GM21619 (cell line): Measurements from ENCODE around the gene SYT1.
"Not testable (repeated sequence)": the region's sequence is repeated elsewhere in the genome, so short reads cannot be mapped to it uniquely, and the experiment has no call there.

Experiments used
- ATAC-seq: cut with Tn5 transposase; IDR thresholded peaks from one replicate; pipeline ENCODE4 v1.9.1; 2021; ENCODE audit not compliant: unreplicated experiment

SYT1 gene

DNA sequence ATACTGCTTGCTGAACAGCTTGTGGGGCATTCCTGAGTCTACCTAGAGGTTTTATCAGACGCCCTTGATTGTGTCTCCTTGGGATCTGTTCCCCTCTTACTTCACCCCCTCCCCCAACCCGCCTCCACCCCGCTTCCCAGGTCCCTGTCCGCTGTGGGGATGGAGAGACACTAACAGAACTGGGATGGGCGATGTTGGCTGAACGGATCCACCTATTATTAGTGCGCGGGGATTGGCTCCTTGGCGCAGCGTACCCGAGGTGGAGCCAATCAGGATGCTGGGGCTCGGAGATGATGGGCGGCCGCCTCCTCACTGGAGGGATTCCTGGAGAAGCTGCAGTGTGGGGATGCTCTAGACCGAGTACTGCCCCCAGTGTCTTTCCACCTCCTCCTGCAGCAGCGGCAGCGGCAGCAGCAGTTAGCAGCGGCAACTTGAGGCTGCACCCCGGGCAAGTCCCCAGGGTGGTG lies at the start of gene SYT1:
TSS of gene SYT1 (plus strand) at position 372 of the 467 bp plus-strand sequence.
- ATAC-seq = no peak

DNA sequence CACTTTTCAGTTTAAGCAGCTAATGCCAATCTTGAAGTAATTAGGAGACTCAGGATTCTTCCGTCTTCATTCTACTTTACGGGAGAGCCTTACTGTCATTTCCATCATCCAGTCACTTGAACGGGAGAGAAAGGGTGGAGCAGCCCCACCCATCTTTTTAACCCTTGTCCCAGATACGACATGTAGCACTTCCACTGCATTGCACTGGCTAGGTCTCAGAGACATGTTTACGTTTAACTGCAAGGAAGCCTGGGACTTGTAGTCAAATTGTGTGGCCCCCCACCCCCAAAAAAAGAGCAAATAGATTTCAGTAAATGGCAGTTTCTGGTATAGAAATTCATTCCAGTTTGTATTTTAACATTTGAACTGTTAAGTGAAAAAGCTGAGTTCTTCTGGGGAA lies 46.1 kb upstream of the SYT1 start:
- ATAC-seq = no peak

DNA sequence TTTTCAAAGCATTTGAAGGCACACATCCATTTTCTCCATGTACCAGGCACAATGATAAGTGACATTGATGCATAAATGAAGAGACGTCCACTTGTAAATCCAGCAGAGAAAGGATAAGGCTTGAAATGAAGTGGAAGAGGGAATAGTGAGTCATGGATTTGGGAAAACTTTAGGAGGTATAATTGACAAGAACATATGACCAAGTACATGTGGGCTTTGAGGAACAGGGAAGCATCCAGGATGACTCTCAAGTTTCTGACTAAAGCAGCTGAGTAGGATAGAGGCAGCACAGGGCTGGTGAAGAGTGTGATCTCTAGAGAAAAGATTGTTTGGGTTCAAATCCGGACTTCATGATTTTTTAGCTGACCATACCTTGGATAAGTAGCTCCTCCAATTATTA lies 43.6 kb upstream of the SYT1 start:
- no peak for ATAC-seq

DNA sequence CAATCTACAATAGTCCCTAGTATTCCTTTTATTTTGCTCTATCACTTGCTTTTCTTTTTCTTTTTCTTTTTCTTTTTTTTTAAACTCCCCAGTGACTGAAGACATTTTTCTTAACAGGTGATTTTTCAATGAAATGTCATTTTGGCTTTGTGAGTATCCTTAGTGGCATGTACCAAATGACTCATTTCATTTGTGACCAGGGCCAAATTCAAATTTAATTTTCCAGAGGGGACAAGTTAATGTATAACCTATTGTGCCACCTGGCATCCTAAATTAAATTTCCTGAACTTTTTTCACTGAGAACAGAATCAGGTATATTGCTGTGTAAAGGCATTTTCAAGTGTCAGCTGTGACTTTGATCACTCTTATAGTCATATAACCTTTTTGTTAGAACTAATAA lies 39.7 kb upstream of the SYT1 start:
- ATAC-seq = no peak

DNA sequence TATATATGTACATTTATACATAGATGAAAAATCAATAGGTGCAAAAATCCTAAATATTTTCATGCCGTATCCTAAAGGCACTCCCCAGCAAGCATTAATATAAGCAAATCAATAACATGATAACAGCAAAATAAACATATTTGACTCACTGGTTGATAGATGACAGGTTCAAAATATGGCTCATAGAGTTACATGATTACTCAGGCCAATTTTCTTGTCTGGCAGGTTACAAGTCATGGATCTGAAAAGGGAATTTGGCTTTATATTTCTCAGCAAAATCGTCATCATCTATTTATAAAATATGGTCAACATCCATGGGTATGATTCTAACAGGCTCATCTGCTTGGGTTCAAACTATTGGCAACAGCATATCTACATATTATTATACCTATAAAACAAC lies 34.9 kb upstream of the SYT1 start:
- ATAC-seq = no peak

DNA sequence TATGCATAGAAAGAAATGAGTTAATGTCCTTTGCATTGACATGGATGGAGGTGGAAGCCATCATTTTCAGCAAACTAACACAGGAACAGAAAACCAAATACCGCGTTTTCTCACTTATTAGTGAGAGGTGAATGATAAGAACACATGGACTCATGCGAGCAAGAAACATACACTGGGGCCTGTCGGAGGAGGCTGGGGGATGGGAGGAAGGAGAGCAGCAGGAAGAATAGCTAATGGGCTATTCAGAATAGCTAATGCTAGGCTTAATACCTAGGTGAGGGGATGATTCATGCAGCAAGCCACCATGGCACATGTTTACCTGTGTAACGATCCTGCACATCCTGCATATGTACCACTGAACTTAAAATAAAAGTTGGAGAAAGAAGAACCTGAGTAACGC lies 29.1 kb upstream of the SYT1 start:
- no peak for ATAC-seq

DNA sequence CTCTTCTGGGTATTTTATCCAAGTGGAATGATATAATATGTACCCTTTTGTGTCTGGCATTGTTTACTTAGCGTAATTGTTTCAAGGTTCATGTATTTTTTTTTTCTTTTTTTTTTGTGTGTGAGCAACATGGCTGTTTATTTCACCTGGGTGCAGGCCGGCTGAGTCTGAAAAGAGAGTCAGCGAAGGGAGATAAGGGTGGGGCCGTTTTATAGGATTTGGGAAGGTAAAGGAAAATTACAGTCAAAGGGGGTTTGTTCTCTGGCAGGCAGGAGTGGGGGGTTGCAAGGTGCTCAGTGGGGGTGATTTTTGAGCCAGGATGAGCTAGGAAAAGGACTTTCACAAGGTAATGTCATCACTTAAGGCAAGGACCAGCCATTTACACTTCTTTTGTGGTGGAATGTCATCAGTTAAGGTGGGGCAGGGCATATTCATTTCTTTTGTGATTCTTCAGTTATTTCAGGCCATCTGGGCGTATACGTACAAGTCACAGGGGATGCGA lies 24.0 kb upstream of the SYT1 start:
- not testable (repeated sequence) for ATAC-seq

DNA sequence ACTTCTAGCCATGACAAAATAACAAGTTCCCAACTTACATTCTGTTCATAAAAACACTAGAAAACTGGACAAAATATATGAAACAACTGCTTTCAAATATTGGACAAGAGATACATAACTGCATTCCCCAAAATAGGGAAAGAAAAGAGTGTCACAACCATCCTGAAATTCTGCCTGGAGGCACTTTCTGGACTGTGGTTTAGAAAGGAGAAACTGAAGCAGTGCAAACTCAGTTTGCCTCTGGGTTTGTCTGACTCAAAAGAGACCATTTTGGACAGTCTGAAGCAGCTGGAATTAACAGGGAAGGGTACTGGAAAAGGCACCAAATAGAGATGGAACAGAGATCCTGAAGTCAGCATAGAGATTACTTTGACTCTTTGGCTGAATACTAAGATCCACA lies 11.3 kb upstream of the SYT1 start:
- no peak for ATAC-seq

DNA sequence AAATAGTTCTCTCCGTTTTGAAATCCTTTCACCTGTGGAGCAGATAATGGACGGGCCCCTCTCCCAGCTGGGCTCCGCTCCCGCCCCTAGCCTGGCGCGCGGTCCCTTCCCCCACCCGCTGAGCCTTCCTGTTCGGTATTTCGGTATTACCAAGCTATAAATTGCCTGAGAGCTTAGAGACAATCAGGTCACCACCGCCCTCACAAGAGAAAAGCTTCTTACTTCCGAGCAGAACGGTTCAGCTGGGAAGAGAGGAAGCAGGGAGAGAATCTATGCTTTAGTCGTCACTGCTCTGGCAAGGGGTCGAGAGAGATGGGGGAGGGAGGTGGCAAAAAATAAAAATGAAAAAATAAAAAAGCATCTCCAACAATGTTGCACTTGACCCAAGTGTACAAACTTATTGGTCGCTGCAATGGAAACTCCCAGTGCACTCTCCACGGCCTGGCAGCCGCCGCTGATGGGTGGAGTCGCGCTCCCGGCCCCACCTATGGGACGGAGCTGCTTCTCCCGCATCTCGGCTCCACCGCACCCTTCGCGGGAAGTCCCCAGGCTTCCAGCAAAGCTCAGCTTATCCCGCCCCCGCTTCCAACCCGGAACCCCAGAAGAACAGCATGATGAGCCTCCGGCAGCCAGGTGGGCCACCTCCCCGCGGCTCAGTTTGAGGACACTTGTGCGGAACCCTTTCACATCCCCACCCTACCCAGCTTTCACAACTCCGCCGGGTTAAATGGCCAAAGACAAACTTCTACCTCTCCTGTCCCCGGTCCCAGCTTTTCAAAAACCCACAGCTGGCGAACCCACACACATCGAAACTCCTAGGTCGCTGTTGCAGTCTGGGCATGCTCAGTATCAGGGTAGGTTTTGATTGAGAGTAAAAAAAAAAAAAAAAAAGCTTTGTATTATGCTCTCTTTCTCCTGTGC lies 832 bp upstream of the SYT1 start:
- ATAC-seq = peak; percentile 44

DNA sequence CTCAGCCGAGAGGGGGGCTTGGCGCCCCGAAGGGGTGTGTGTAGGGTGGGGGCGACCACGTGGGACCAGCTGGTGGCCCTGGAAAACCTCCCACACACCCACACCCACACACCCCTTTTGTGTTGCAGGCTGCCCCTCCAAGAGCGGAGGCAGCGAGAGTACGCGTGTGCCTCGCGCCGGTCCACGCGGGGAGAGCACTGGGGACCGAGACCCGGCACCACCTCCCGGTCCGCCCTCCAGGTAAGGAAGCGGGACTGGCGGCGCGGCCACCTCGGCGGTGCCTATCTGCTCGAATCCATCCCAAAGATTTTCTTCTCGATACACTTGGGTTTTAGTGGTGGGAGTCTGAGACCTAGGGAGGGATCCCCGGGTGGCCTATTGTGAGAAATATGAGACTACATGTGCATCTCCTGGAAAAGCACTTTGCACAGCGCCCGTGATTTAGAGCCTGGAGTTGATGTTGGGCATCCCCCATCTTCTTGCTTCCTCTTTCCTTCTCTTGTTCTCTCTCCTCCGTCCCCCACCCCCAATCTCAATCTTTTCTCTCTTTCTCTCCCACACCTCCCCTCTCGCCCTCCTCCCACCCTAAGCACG lies 393 bp downstream of the SYT1 start:
- ATAC-seq = no peak

DNA sequence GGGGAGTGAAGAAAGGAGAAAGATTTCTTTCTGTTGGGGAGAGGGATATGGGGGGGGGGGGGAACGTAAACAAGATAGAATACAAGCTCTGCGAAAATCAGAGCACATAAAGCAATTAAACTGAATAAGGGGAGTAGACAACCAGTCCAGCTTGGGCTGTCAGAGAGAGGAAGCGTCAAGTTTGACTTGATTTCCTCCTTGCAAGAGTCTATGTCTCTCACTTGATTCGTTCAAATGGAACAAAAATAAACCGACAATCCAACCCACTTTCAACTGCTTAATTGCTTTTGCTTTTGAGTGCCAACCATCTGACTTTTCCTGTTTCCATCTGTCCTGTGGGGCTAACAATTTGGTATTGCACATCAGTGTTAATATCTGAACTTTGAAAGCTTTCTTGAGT lies 942 bp downstream of the SYT1 start:
- no peak for ATAC-seq

DNA sequence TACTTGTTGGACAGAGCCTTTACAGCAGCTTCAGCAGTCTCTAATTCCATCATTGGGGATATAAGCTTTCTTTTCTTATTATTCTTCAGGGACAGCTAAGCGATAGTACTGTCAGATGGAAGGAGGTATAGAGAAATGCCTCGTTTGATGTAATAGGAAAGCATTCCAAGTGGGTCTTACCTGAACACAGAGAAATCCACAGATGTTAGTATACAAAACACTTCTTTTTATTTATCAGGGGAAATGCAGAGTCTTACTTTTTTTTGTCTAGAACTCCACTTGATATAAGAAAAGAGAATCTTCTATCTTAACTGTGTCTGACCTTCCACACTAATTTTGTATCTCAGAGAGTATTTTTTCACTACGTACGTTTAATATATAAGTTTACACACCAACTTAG lies 1.9 kb downstream of the SYT1 start:
- ATAC-seq = no peak

DNA sequence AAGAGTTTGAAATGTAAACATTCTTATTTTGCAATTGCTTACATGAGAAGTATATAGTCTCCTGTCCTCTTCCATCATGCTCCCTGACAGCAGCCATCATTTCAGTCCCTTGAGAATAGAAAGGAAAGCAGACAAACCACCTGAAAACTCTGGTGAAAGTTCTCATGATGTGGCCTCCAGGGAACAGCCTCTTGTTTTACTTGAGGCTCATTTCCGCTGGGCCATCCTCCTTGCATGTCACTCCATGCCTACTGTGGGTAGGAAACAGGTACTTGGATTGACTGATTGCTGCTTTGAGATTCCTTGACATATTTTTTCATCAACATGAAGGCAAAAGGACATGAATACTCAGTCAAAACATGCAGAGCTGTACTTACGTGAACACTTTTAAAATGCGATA lies 6.0 kb downstream of the SYT1 start:
- no peak for ATAC-seq

DNA sequence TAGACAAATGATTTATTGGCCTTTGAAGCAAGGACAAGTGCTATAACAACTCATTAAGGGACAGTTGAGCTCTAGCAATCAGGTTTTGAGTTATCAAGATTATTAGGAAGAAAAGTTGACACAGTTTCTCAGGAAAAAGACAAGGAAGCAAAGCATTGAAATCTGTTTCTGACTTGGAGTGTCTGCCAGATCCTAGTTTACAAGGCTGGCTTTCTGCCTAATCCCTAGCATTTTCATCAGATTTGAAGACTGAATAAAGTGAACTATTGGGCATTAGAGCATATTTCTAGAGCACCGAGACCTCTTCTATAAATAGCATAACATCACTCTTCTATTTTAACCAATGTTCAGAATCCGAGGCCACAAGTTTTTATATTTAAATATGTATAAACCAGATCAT lies 7.0 kb downstream of the SYT1 start:
- ATAC-seq = no peak

DNA sequence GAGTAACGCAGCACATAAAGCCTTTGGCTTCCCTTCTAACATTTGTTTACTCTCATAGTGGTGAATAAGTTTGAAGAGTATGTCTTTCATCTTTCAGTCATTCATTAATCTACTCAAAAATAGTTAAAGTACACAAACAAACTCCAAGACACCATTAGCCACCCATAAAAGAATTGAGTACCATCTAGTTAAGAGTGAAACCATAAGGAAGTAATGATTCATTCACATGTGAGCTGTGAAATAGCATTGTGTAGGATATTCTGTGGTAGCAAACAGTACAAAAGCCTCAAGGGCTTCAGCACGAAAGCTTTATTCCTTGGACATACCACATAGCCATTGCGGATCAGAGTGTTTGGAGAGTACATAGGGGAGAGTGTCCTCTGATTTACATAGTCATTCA lies 13.9 kb downstream of the SYT1 start:
- ATAC-seq = no peak

DNA sequence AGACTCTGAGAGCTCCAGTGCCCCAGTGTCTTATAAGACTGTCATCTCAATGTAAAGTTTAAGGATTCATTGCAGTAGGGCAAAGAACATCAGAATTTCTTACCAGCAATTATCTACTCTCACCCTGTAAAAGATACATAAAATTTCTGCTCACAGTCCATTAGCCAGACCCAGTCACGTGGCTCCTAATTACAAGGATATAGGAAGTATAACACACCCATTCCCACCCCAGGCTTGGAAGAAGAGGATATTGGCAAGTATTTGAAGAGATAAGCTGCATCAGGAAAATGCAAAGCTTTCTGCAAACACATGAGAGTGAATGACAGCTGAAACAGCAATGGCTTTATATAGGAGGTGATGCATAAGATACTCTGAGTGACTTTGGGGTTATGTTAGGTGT lies 14.3 kb downstream of the SYT1 start:
- ATAC-seq = no peak

DNA sequence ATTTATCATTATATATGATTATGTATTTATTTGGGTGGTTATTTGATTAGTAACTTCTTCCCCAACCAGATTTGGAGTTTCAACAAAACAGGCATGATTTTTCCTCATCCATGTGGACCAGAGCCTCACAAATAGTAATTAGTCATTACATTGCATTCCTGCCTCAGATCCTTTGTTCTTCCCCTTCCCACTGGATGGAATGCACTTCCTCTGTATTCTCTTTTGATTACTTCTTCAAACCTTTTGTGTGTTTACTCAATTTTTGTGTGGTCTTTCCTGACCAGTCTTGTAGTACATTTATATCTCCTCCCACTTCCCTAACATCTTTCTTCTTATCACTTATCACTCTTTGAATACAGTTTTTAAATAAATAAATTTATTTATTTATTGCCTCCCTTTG lies 15.5 kb downstream of the SYT1 start:
- no peak for ATAC-seq

DNA sequence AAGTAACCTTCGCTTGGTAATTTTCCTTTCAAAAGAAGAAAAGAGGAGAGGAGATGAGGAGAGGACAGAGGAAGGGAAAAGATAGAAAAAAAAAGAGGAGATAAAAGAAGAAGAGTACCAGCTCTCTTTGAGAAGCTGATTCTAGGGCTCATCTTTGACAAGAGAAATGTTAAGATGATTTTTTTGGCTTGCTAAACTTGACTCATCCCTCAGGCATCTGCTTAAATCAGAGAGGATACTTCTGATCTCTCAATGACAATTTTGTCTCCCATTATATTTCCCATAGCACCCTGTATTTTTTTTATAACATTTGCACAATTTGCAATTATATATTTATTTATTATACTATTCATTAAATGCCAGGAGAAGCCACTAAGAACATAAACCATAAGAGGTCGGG lies 17.1 kb downstream of the SYT1 start:
- ATAC-seq = no peak

DNA sequence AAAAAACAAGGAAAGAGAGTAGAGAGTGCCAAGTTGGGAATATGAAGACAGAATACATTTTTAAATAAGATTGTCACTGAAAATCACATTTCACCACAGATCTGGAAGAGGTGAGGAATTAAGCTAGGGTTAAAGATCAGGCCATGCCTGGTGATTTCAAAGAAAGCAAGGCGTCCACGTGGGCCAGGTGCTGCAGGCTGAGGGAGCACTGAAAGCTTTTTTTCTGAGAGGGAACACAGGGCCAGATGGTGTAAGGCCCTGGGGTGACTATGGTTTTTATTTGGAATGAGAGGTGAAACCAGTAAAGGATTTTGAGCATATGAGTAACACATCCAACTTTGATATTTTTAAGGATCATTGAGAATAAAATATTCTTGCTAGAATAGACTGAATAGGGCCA lies 20.9 kb downstream of the SYT1 start:
- ATAC-seq = no peak

DNA sequence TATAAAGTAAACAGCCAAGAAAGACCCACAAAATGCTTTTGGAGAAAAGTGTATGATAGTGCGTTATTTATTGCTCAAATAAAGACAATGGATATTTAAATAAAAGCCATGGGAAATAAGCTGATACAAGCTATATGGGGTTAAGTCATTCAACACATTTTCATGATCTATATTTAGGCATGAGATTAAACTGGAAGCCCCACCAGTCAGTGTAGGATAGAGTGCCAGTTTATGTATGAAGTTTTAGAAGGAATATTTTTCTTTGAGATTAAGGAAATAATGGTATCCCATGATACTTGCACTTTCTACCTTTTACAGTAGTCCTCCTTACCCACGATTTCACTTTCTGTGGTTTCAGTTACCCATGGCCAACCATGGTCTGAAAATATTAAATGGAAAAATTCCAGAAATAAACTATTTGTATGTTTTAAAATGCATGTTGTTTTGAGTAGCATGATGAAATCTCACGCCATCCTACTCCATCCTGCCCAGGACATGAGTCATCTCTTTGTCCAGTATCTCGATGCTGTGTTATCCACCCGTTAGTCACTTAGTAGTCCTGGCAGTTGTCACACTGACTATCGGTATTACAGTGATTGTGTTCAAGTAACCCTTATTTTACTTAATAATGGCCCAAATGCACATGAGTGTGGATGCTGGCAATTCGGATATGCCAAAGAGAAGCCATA lies 22.3 kb downstream of the SYT1 start:
- ATAC-seq = no peak

DNA sequence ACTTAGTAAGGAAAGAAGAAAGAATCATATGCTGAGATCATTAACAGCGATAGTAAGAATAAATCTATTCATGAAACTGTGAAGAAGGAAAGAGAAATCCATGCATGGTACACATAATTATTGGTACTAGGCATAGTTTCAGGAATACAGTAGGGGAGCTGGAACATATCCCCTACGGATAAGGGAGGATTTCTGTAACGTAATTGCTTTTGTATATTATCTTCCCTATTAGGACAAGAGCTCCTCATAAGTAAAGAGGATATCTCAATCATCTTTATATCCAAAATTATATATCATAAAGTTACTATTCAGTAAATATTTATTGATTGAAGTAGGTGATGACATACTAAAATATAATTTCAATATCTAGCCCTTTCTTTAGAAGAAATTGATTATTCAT lies 22.9 kb downstream of the SYT1 start:
- no peak for ATAC-seq

DNA sequence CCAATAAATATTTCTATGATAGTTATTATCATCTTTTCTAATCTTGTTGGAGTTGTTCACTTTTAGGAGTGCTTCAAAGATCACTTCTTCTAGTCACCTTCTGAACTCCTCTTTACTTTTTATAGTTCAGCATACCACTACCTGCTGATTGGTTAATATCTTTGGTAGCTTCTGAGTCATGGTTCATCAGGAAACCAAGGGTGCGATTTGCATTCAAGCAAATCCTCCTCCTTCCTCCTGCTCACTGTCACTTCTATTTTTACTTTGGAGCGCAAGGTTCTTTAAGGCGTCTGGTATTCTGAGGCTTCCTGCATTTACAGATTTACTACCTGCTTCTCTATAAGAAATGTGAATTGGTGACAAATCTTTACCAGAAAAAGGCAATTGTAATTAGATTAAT lies 24.0 kb downstream of the SYT1 start:
- ATAC-seq = peak; percentile 97
